Measurements from ENCODE around the gene ADGRV1.

DNA sequence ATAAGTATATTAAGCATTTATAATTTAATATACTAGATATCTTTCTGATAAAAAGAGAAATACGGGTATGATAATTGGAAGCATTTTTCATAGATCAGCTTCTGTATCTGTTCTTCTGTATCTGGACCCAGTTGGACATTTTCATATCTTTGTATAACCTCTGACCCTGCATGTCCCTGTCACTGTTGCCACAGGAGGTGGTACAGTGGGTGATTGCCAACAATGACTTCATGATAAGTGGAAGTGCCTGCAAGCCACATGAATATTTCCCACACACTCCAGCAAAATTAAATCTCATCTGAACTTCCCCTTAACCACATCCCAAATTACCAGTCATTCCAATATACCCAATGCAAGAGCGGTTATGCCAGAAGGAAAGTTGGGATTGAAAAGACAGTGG is 448.1 kb downstream of the ADGRV1 start:
- TF ChIP-seq ZNF274 (IDR thresholded peaks at IDR 0.05; ENCODE audit: low read depth, low read length) (no peak), YY1 (IDR thresholded peaks at IDR 0.05; ENCODE audit: insufficient read depth, insufficient read length) (no peak), SUZ12 (IDR thresholded peaks at IDR 0.05; ENCODE audit: extremely low read depth, insufficient read depth, insufficient read length) (no peak)
